ENCODE measurements around the gene LRP8.
A peak's percentile ranks its signal among the peaks of the same experiment; 100 is the strongest.
"Not testable (repeated sequence)": the region's sequence is repeated elsewhere in the genome, so short reads cannot be mapped to it uniquely, and the experiment has no call there.

The LRP8 gene

DNA sequence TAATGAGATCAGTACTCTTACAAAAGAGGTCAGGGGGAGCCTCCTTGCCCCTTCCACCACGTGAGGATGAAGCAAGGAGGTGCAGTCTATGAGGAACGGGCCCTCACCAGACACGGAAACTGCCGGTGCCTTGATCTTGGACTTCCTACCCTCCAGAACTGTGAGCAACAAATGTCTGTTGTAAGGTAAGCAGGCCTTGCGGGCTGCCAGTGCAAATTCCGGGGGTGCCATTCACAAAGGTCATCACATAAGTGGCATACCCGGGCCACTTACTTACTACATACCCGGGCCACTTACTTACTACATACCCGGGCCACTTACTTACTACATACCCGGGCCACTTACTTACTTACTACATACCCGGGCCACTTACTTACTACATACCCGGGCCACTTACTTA, 44.7 kb downstream of the LRP8 start:
- not testable (repeated sequence) for DNase-seq (ENCODE audit: low read depth)

- DNase-seq (ENCODE audit: low read depth), result no peak
These were observed 46.7 kb downstream of the LRP8 start for GRCh38 chr1:53281133-53281532.

GRCh38 chr1:53280496-53280895, 47.4 kb downstream of the LRP8 start:
- no peak for DNase-seq (ENCODE audit: low read depth)

DNA sequence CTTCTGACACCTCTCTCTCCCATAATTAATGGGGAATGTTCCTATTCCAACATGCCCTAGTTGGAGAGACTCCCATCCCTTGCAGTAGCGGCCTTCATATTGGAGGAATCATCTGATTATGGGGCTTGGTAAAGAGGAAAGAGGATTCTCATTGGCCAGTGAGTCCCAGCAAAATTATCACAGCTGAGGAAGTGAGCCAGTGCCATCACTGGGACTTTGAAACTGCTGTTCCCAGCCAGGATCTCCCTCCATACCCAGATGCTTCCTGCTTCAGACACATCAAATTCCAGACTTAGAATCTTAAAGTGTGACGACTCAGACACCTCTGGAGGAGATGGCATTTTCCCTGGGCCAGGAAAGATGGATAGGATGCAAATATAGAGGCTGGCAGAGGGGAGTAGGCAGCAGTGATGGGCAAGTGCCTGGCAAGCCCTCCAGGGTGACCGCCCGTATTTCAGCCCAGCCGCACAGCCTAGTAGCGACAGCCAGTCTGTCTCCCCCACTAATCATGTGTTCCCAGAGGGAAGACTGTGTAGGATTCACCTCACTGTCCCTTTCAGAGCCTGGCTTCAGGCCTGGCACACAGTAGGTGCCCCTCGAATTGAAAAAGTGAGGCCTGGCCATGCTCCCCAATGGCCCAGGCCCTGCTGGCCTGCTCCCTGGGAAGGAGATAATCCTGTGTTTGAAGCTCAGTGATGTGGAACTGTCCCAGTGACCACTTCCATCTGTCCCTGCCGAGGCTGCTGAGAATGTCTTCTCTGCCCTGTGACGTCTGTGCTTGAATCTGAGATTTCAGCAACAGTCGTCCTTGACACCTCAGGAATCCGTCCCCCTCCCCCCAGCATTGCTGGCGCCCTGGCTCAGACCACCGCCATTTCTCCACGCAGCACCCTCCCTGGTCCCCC, 48.3 kb downstream of the LRP8 start:
- no peak for DNase-seq (ENCODE audit: low read depth)

DNA sequence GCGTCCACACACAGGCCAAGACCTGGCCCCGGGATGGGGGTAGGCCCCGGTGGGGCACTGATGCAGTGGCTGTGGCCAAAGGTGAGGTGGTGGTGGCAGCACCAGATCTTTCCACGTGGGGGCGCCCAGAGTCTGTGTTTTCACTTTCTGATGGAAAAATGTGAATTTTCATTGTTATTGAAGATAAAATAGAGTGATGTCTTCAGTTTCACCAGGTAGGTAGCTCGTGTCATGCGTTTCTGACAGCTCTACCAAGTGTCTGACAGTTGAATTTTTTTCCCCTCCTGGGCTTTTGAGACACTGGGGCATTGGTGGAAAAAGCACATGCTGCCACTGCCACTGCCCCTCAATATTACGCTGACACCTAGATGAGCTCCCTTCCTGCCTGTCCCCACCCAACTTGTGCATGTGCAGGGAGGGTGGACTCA, 49.6 kb downstream of the LRP8 start:
- peak; percentile 45 for DNase-seq (ENCODE audit: low read depth)

DNA sequence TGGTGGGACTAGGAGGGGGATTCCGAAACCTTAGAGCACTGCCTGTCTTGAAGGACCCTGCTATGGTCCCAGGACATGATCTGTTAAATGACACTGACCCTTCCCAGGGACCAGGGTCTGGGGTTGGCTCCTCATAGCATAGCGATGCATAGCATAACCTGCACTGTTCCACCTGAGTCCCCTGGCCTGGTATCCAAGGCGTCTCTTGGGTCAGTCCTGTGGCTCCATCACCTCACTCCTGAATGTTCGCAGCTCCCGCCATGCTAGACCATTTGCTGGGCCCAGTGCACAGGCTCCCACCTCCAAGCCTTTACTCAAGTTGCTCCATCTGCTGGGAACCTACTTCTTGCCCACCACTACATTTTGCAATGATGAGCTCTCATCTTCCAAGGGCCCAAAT, 50.5 kb downstream of the LRP8 start:
- DNase-seq (ENCODE audit: low read depth), result no peak

DNA sequence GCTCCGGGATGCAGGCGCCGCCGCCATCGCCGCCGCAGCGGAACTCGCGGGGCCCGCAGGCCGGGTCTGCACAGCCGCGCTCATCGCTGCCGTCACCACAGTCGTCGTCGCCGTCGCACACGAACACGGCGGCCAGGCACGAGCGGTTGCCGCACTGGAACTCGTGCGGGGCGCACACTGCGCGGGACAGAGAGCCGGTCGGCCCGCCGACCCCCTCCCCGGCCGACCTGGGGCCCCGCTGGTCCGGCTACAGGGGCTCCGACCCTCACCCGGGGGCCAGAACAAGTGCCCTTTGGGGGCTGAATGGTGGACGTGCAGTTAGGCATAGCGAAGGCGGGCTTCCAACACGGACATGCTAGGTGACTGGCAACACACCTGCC, 51.0 kb downstream of the LRP8 start:
- no peak for DNase-seq (ENCODE audit: low read depth)

GRCh38 chr1:53276153-53276901, 51.5 kb downstream of the LRP8 start:
- no peak for DNase-seq (ENCODE audit: low read depth)

DNA sequence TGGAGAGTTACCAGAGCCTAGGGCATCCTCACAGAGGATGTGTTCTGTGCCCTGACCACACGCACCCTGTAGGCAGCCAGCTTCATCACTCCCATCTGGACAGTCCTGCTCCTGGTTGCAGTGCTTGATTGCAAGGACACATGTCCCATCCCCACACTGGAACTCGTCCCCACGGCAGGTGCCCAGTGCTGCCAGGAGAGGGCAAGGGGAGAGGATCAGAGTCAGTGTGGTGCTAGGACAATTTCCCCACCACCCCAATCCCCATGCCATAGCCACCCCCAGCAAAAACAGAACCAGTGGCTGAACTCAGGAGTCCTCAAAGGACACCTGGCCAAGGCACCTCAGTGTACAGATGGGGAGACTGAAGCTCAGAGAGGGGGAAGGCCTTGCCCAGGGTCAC, 52.3 kb downstream of the LRP8 start:
- DNase-seq (ENCODE audit: low read depth), result no peak

DNA sequence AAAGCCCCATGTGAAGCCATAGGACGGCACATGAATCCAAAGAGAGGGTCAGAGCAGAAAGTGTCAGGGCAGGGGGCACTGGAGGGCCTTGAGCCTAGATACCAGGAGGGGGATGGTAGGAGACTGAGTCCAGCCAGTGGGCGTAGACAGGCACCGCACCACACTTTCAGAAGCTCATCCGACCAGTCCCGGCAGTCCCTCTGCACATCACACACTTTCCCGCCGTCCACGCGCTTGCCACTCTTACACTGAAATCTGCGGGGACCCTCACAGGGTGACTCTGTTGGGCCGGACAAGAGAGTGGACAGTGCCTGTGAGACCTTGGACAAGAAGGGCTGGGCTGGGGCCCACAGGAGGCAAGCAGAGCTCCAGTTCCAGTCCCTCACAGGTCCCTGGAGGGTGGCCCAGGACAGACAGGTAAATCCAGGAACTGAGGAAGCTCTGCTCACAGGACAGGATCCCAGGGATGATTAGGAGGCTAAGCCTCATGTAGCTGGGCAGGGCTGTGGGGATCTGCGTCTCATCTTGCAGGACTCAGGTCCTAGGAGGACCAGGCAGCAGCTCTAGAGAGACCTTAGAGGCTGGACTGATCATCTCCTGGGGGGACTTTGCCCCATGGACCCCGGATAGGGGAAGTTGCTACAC, 53.2 kb downstream of the LRP8 start:
- no peak for DNase-seq (ENCODE audit: low read depth)

GRCh38 chr1:53274026-53274425, 53.8 kb downstream of the LRP8 start:
- no peak for DNase-seq (ENCODE audit: low read depth)

- DNase-seq (ENCODE audit: low read depth), result no peak
These were observed 54.3 kb downstream of the LRP8 start for GRCh38 chr1:53273526-53273925.

DNA sequence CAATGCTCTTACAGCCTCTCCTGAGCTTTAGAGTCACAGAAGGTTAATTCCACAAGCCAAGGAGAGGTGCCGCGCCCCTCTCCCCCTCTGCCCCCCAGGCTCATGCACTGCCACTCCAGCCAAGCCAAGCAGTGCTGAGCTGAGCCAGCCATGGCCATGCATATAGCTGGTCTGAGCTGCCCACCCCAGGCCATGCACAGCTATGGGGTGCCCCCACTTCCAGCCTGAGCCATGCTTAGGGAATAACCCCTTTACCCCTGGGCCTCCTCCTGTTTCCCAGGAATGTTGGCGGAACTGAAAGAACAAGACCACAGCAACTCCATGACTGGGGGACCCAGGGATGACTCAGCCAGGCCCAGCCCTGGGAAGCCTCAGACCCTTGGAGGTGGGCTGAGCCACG, 55.5 kb downstream of the LRP8 start:
- no peak for DNase-seq (ENCODE audit: low read depth)

- no peak for DNase-seq (ENCODE audit: low read depth)
These were observed 56.3 kb downstream of the LRP8 start for GRCh38 chr1:53271446-53272090.

DNA sequence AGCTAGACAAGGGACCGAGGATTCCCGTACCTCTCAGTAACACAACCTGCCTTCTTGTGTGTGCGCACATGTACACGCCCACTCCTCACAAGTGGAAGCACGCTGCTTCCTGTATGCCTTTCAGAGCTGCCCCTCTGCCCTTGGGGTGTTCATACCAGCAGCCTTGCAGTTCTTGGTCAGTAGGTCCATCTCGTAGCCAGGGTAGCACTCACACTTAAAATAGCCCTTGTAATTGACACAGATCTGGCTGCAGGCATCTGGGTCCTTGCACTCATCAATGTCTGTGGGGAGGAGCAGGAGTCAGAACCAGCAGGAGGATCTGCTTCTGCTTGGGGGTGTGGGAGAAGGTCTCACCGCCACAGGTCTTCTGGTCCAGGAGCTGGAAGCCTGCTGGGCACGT, 57.0 kb downstream of the LRP8 start:
- DNase-seq (ENCODE audit: low read depth), result no peak

DNA sequence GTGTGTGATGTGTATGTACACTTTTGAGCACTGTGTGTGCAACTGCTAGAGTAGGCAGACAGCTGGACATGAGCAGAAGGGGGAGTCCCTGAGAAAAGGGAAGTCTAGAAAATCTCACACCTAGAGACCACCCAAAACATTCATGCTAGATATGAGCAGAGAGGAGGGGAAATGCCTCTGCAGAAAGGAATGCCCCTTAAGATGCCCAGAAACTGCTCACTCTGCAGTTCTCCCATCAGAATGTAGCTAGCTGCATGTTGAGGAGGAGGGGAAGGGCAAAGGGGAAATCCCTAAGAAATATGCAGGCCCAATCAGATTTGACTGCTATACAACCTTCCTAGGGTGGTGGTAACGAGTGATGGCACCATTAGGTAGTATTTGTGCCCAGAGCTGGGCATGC, 57.8 kb downstream of the LRP8 start:
- no peak for DNase-seq (ENCODE audit: low read depth)

GRCh38 chr1:53267761-53268160, 60.1 kb downstream of the LRP8 start:
- no peak for DNase-seq (ENCODE audit: low read depth)

GRCh38 chr1:53266038-53266437, 61.8 kb downstream of the LRP8 start:
- no peak for DNase-seq (ENCODE audit: low read depth)

DNA sequence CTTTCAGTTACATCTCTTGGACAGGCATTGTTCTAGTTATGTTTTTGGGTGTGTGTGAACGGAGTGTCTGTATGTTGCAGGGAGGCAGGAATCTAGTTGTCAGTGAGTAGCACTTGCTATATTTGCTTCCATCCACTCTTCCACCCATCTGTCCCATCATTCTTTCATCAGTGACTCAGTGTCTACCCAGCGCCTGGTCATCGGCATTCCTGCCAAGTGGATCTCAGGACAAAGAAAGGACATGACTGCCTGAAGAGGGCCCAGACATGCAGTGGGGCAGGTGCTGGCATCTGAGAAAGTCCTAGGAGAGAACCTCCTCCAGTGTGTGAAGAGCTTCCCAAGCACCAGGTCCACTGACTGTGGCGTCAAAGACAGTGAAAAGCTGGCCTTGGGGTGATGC, 62.3 kb downstream of the LRP8 start:
- DNase-seq (ENCODE audit: low read depth), result no peak

- DNase-seq (ENCODE audit: low read depth), result no peak
These were observed 63.8 kb downstream of the LRP8 start for GRCh38 chr1:53264048-53264447.

DNA sequence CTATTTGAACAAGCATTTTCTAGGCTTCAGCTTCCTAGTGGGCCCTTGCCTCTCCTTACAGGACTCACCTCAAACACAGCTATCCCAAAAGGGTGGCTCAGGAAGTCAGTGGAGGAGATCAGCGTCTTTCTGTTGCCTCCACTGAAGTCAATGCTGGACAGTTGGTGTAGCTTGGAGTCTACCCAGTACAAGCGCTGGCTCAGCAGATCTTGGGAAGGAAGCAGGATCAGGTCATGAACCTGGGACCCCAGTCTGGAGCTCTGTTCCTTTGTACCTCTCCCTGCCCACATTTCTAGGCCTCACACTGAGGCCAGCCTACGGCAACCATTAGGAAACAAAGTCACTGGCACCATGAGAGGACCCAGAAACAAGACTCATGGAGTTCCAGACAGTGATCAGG, 65.9 kb downstream of the LRP8 start:
- DNase-seq (ENCODE audit: low read depth), result no peak

DNA sequence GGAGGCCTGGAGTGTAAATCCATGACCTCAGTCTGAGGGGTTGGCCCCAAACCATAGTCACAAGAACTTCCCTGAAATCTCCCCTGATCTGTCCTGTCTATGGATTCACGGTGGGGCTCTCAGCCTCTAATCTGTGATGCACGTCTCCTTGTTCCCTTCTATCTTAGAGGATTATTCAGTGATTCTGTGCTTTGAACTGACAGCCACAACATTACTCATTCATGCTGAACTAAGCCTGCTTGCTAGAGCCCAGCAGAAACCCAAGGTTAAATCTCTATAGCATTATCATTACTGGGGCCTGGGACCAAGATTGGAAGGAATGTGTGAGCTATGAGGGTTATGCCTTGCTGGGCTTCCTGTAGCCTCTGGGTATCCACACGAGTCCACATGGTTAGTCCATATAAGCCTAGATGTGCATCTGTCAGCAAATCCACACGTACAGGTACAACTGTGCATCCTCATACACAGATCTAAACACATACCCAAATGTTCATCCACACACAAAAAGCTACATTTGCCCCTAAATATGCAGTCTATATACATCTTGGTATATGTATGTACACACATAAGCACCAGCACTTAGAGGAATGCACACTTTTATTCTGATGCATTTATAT, 67.1 kb downstream of the LRP8 start:
- no peak for DNase-seq (ENCODE audit: low read depth)

Measured in stimulated activated CD8-positive, alpha-beta memory T cell treated with anti-CD3 and anti-CD28 coated beads, Interleukin-15, amount 100 ng/mL, for 24 hours (primary cell).